ENCODE results near the gene RIIAD1. TPM values are rescaled to one million over a fixed set of nuclear protein-coding genes. Genes with fewer than 3 reads are reported as not detected.

Gene RIIAD1
- total RNA-seq, 1 experiment from 2014 or later = 0.12 TPM

GRCh38 chr1:151689494-151689893 lies 31.8 kb upstream of the RIIAD1 start:
- POLR2A ChIA-PET = no interaction called here
- RAD21 ChIA-PET (ENCODE audit: low non-redundant PET in 1 of 2, low total read pairs in 2 of 2, uncharacterized antibody in 2 of 2, unreplicated experiment in 2 of 2) = no interaction called here
- Histone ChIP-seq H3K79me2 (ENCODE audit: insufficient read depth, low read length) (no peaks in the 10 kb centered on the region), H3K9ac (ENCODE audit: low read length) (no peak overlapping the region), H3K9me3 (ENCODE audit: control insufficient read depth in 1 of 2, insufficient read depth in 1 of 2, low read depth in 1 of 2, low read length in 2 of 2) (no peaks in the 10 kb centered on the region), H3K4me1 (ENCODE audit: control insufficient read depth in 1 of 2, insufficient read depth in 2 of 2, low read length in 2 of 2) (no peaks in the 10 kb centered on the region), H3K36me3 (ENCODE audit: control insufficient read depth in 1 of 2, insufficient read depth in 2 of 2, low read length in 2 of 2) (peaks cover 9 to 12% of the 10 kb centered on the region in 2 experiments; a peak in 2 of 4 replicates), H3K4me2 (ENCODE audit: low read length) (no peak overlapping the region), H3K4me3 (replicated peaks in 1 of 2; ENCODE audit: low read depth in 1 of 2, low read length in 2 of 2) (no peak overlapping the region), H4K20me1 (ENCODE audit: insufficient read depth) (no peaks in the 10 kb centered on the region), H3K27me3 (ENCODE audit: insufficient read depth, low read length) (no peaks in the 10 kb centered on the region), H3K9me2 (ENCODE audit: insufficient read depth) (no peaks in the 10 kb centered on the region), H3K27ac (ENCODE audit: low read depth, low read length) (no peak overlapping the region), H2AFZ (ENCODE audit: low read depth, low read length, poor library complexity, severe bottlenecking) (no peak overlapping the region)
- CTCF ChIA-PET = no interaction called here
- no TSS peak for BruUV-seq (replicated peaks)
- no peak for ATAC-seq
- intact Hi-C loops (cut with micrococcal nuclease) = no loop called here
- TF ChIP-seq, protein P1, sequence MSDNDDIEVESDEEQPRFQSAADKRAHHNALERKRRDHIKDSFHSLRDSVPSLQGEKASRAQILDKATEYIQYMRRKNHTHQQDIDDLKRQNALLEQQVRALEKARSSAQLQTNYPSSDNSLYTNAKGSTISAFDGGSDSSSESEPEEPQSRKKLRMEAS (IDR thresholded peaks at IDR 0.05) = no peak
- TF ChIP-seq ZBTB33 (IDR thresholded peaks at IDR 0.05; ENCODE audit: extremely low read depth, insufficient replicate concordance, low read length) = no peak
- TF ChIP-seq POLR2AphosphoS5 (IDR thresholded peaks at IDR 0.05; ENCODE audit: low read depth, low read length) = no peak
- no peak for TF ChIP-seq CBX3 (IDR thresholded peaks at IDR 0.05; ENCODE audit: low read depth)
- DNase-seq (ENCODE audit: low read depth, low spot score) = no peak

GRCh38 chr1:151692226-151692625 lies 29.1 kb upstream of the RIIAD1 start:
- no TSS peak for BruUV-seq (replicated peaks)
- ChIA-PET CTCF (no interaction called here), RAD21 (ENCODE audit: low non-redundant PET in 1 of 2, low total read pairs in 2 of 2, uncharacterized antibody in 2 of 2, unreplicated experiment in 2 of 2) (no interaction called here), POLR2A (no interaction called here)
- no peak for TF ChIP-seq EGR1 (IDR thresholded peaks at IDR 0.05; ENCODE audit: low read depth)
- H3K4me1 ChIP-seq (ENCODE audit: control insufficient read depth in 1 of 2, insufficient read depth in 2 of 2, low read length in 2 of 2) = no peaks in the 10 kb centered on the region
- ATAC-seq (no peak), DNase-seq (ENCODE audit: low read depth, low spot score) (no peak)
- peaks cover 12% of the 10 kb centered on the region in 2 experiments; a peak in 2 of 4 replicates for H3K36me3 ChIP-seq (ENCODE audit: control insufficient read depth in 1 of 2, insufficient read depth in 2 of 2, low read length in 2 of 2)
- H3K9me3 ChIP-seq (ENCODE audit: control insufficient read depth in 1 of 2, insufficient read depth in 1 of 2, low read depth in 1 of 2, low read length in 2 of 2) = no peaks in the 10 kb centered on the region
- no peaks in the 10 kb centered on the region for H3K79me2 ChIP-seq (ENCODE audit: insufficient read depth, low read length)
- no peak overlapping the region for H3K27ac ChIP-seq (ENCODE audit: low read depth, low read length)
- H3K4me3 ChIP-seq (replicated peaks in 1 of 2; ENCODE audit: low read depth in 1 of 2, low read length in 2 of 2) = no peak overlapping the region
- no peaks in the 10 kb centered on the region for H3K27me3 ChIP-seq (ENCODE audit: insufficient read depth, low read length)
- H3K4me2 ChIP-seq (ENCODE audit: low read length) = no peak overlapping the region
- no peaks in the 10 kb centered on the region for H4K20me1 ChIP-seq (ENCODE audit: insufficient read depth)
- H2AFZ ChIP-seq (ENCODE audit: low read depth, low read length, poor library complexity, severe bottlenecking) = no peak overlapping the region
- H3K9ac ChIP-seq (ENCODE audit: low read length) = no peak overlapping the region
- intact Hi-C loops (cut with micrococcal nuclease) = no loop called here
- H3K9me2 ChIP-seq (ENCODE audit: insufficient read depth) = no peaks in the 10 kb centered on the region
